ENCODE data around the gene TBC1D3B.

TBC1D3B gene

DNA sequence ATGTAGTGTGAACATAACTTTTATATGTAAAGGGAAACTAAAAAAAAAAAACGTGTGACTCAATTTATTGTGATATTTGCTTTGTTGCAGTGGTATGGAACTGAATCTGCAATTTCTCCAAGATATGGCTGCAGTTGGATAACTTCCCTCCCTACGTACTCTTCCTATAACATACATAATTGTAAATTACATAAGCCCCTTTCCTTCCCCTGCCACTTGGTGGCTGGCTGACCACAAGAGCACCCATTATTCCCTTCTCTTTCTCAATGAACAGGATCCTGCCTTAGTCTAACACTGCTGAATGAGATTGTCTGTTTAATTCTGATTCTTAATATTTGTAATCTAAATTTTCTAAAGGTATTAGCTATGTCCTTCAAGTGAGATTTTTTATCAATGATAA lies 45.0 kb downstream of the TBC1D3B start:
- H3K36me3 ChIP-seq = no peaks in the 10 kb centered on the region
- no peak overlapping the region for H3K27ac ChIP-seq
- intact Hi-C loops (cut with DNase I; ENCODE audit: low total_unique reads) = loop anchor here (10.0 kb wide), 2 partner anchors 57 to 63 kb away; partner anchors contain the start of genes CCL3L1 and CCL3L3
- peaks cover 0 to 7% of the 10 kb centered on the region in 2 donors for H3K27me3 ChIP-seq
- H3K4me1 ChIP-seq = no peaks in the 10 kb centered on the region
- H3K9me3 ChIP-seq = no peaks in the 10 kb centered on the region
- H3K4me3 ChIP-seq = no peak overlapping the region
- DNase-seq = no peak
- TF ChIP-seq, protein P1, sequence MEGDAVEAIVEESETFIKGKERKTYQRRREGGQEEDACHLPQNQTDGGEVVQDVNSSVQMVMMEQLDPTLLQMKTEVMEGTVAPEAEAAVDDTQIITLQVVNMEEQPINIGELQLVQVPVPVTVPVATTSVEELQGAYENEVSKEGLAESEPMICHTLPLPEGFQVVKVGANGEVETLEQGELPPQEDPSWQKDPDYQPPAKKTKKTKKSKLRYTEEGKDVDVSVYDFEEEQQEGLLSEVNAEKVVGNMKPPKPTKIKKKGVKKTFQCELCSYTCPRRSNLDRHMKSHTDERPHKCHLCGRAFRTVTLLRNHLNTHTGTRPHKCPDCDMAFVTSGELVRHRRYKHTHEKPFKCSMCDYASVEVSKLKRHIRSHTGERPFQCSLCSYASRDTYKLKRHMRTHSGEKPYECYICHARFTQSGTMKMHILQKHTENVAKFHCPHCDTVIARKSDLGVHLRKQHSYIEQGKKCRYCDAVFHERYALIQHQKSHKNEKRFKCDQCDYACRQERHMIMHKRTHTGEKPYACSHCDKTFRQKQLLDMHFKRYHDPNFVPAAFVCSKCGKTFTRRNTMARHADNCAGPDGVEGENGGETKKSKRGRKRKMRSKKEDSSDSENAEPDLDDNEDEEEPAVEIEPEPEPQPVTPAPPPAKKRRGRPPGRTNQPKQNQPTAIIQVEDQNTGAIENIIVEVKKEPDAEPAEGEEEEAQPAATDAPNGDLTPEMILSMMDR (IDR thresholded peaks at IDR 0.05) = no peak

DNA sequence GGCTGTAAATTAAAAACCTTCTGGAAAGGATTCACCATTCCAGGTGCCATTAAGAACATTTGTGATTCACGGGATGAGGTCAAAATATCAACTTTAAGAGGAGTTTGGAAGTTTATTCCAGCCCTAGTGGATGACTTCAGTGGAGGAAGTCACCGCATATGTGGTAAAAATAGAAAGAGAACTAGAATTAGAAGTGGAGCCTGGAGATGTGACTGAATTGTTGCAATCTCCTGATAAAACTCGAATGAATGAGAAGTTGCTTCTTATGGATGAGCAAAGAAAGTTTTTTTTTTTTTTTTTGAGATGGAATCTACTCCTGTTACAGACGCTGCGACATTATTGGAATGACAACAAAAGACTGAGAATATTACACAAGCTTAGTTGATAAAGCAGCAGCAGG lies 46.1 kb downstream of the TBC1D3B start:
- TF ChIP-seq, protein P1 (IDR thresholded peaks at IDR 0.05) = no peak

DNA sequence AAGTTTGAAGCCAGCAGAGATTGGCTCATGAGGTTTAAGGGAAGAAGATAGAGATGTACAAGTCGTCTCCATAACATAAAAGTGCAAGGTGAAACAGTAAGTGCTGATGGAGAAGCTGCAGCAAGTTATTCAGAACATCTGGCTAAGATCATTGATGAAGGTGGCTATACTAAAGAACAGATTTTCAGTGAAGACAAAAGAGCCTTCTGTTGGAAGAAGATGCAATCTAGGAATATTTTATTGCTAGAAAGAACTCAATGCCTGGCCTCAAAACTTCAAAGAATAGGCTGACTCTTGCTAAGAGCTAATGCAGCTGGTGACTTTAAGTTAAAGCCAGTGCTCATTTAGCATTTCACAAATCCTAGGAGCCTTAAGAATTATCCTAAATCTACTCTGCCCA lies 46.8 kb downstream of the TBC1D3B start:
- intact Hi-C loops (cut with DNase I; ENCODE audit: low total_unique reads) = loop anchor here (10.0 kb wide), 2 partner anchors 55 to 65 kb away; partner anchors contain the start of genes CCL3L1 and CCL3L3
- Histone ChIP-seq H3K36me3 (no peaks in the 10 kb centered on the region), H3K27me3 (peaks cover 0 to 16% of the 10 kb centered on the region in 2 donors), H3K4me3 (no peak overlapping the region), H3K9me3 (peaks cover 0 to 10% (median 0%) of the 10 kb centered on the region in 3 donors), H3K4me1 (no peaks in the 10 kb centered on the region), H3K27ac (no peak overlapping the region)
- TF ChIP-seq, protein P1 (IDR thresholded peaks at IDR 0.05) = no peak
- DNase-seq = no peak

More for the DNA sequence above, 46.1 kb downstream of the TBC1D3B start:
- intact Hi-C loops (cut with DNase I; ENCODE audit: low total_unique reads) = loop anchor here (10.0 kb wide), 2 partner anchors 56 to 64 kb away; partner anchors contain the start of genes CCL3L1 and CCL3L3
- no peaks in the 10 kb centered on the region for H3K4me1 ChIP-seq
- no peak for DNase-seq
- peaks cover 0 to 10% of the 10 kb centered on the region in 2 donors for H3K27me3 ChIP-seq
- H3K4me3 ChIP-seq = no peak overlapping the region
- no peaks in the 10 kb centered on the region for H3K36me3 ChIP-seq
- H3K27ac ChIP-seq = no peak overlapping the region
- peaks cover 0 to 3% (median 0%) of the 10 kb centered on the region in 3 donors for H3K9me3 ChIP-seq

DNA sequence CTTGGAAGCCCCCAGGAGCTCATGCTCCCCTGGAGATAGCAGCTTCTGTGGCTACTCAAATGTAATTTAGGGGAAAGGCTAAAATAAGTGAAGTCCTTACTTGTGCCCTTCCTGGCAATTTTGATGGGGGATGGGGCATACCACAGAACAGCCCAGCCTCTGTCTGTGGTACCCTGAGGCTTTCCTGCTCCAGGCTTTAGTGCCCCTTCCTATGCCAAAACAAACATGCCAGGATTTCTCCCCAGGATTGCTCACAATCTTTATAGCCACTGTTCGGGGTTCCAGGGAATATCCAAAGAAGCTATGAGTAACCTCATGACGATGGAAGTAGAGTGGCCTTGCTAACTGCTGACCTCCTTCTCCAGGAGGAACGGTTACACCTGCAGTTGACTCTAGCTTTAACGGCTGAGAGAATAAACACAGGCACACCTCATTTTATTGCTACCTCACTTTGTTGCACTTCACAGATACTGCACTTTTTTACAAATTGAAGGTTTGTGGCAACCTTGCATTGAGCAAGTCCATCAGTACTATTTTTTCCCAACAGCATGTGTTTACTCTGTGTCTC lies 47.9 kb downstream of the TBC1D3B start:
- intact Hi-C loops (cut with DNase I; ENCODE audit: low total_unique reads) = no loop called here
- TF ChIP-seq, protein P1 (IDR thresholded peaks at IDR 0.05) = no peak
- peaks cover 0 to 10% (median 0%) of the 10 kb centered on the region in 3 donors for H3K9me3 ChIP-seq
- peaks cover 0 to 14% of the 10 kb centered on the region in 2 donors for H3K27me3 ChIP-seq
- H3K4me3 ChIP-seq = no peak overlapping the region
- H3K36me3 ChIP-seq = no peaks in the 10 kb centered on the region
- H3K4me1 ChIP-seq = no peaks in the 10 kb centered on the region
- no peak overlapping the region for H3K27ac ChIP-seq
- no peak for DNase-seq

DNA sequence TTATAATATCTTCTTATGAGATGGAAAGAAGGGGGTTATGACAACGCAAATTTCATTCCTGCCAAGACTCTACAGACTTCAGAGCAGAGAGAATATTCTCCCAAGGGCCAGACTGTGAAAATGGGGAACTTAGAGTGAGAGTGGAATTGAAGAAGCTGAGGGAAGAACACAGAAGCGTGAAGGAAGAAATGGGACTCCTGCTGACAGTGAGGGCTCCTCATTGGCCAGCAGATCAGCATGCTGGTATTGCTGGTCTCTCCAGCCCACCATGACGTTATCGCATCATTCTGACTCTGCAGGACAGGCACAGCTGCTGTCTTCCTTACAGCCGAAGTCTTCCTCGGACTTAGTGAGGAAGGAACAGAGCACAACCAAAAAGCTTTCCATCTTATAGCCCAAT lies 48.5 kb downstream of the TBC1D3B start:
- Histone ChIP-seq H3K4me1 (no peaks in the 10 kb centered on the region), H3K9me3 (peaks cover 0 to 10% (median 0%) of the 10 kb centered on the region in 3 donors), H3K27ac (no peak overlapping the region), H3K27me3 (peaks cover 0 to 14% of the 10 kb centered on the region in 2 donors), H3K4me3 (no peak overlapping the region), H3K36me3 (no peaks in the 10 kb centered on the region)
- intact Hi-C loops (cut with DNase I; ENCODE audit: low total_unique reads) = no loop called here
- DNase-seq = no peak
- TF ChIP-seq, protein P1 (IDR thresholded peaks at IDR 0.05) = no peak
